GM12878 (cell line): Measurements from ENCODE around the gene TMEM40. TPM values are rescaled to one million over a fixed set of nuclear protein-coding genes. Genes with fewer than 3 reads are reported as not detected.

Experiments
- ATAC-seq: fragments of 200-7000 bp; cut with Tn5 transposase; 3 replicates; pipeline ENCODE4 v1.9.1; 2020; ENCODE audit warnings: mild to moderate bottlenecking, moderate library complexity
- BruUV-seq: library from RNA; stranded (reverse); fragments of 400-500 nt; replicated peaks from 2 replicates; lab custom pipeline; 2021; lab: Mats Ljungman, UMichigan
- CTCF ChIA-PET: fragments of 300-600 bp; sonication (Branson Sonifier 250); formaldehyde crosslinking; extraction: SDS; loops from one replicate; lab custom pipeline; 2021; ENCODE audit warnings: inconsistent platforms; lab: Yijun Ruan, JAX
- POLR2A ChIA-PET: fragments of 350-600 bp; formaldehyde crosslinking; extraction: SDS; loops from one replicate; lab custom pipeline; 2021; ENCODE audit warnings: inconsistent platforms; lab: Charles Lee
- RAD21 ChIA-PET: fragments of 300-600 bp; sonication (Branson Sonifier 250); formaldehyde crosslinking; loops from one replicate; lab custom pipeline; 2023; ENCODE audit warnings: antibody characterized with exemption; ENCODE audit not compliant: unreplicated experiment; lab: Charles Lee
- SMC1A ChIA-PET: fragments of 300-600 bp; sonication (Branson Sonifier 250); formaldehyde crosslinking; loops from one replicate; lab custom pipeline; 2023; ENCODE audit not compliant: unreplicated experiment, uncharacterized antibody; lab: Charles Lee
- DNase-seq: peaks from one replicate; pipeline ENCODE4 v3.0.0-alpha.2; 2011; ENCODE audit warnings: low read depth, low spot score
- FAIRE-seq: peaks from 3 replicates; lab custom pipeline; 2011; peaks lifted over from hg19 to GRCh38; lab: Jason Lieb, UNC
- H2AFZ ChIP-seq: 2 replicates; pipeline ENCODE4 v1.6.0; 2011; ENCODE audit warnings: low read depth, low read length, control low read depth; ENCODE audit not compliant: control insufficient read depth
- H3K27ac ChIP-seq: 2 replicates; pipeline ENCODE4 v1.5.1; 2011; ENCODE audit warnings: control low read depth; ENCODE audit not compliant: control insufficient read depth, insufficient read depth
- H3K27me3 ChIP-seq, 2 experiments: replicated peaks in 1 of 2; 2 replicates each; pipeline versions ENCODE4 v1.6.0 to v1.6.1; 2011; ENCODE audit warnings: low read length in 1 of 2; ENCODE audit not compliant: control insufficient read depth in 2 of 2, insufficient read depth in 2 of 2
- H3K36me3 ChIP-seq, 2 experiments: 2 replicates each; pipeline ENCODE4 v1.5.1; 2011; ENCODE audit warnings: low read length in 1 of 2; ENCODE audit not compliant: control insufficient read depth in 2 of 2, insufficient read depth in 2 of 2
- H3K4me1 ChIP-seq: 2 replicates; pipeline ENCODE4 v1.6.1; 2011; ENCODE audit warnings: mild to moderate bottlenecking, low read length, moderate library complexity, mixed read lengths; ENCODE audit not compliant: control insufficient read depth, insufficient read depth
- H3K4me2 ChIP-seq: 2 replicates; pipeline ENCODE4 v1.6.0; 2011; ENCODE audit warnings: control low read depth; ENCODE audit not compliant: control insufficient read depth, insufficient read depth
- H3K4me3 ChIP-seq: fragments of 200-600 bp; sonication (generic); 2 replicates; pipeline ENCODE4 v1.5.1; 2016
- H3K79me2 ChIP-seq: 2 replicates; pipeline ENCODE4 v1.6.0; 2011; ENCODE audit warnings: low read length; ENCODE audit not compliant: control insufficient read depth, insufficient read depth
- H3K9ac ChIP-seq: 2 replicates; pipeline ENCODE4 v1.8.0; 2011; ENCODE audit warnings: low read length, control low read depth, mixed read lengths; ENCODE audit not compliant: control insufficient read depth, insufficient read depth
- H3K9me3 ChIP-seq: replicated peaks from 3 replicates; pipeline ENCODE4 v1.5.1; 2011; ENCODE audit warnings: mild to moderate bottlenecking, low read length; ENCODE audit not compliant: control insufficient read depth, insufficient read depth
- H4K20me1 ChIP-seq: 2 replicates; pipeline ENCODE4 v1.6.0; 2011; ENCODE audit not compliant: control insufficient read depth, insufficient read depth
- CBX3 ChIP-seq: fragments of 200-600 bp; sonication (generic); IDR thresholded peaks from 2 replicates; pipeline ENCODE4 v1.6.1; 2016; ENCODE audit warnings: low read depth, borderline replicate concordance
- EZH2 ChIP-seq: IDR thresholded peaks from 2 replicates; pipeline ENCODE4 v1.6.1; 2012; ENCODE audit warnings: low read depth, mild to moderate bottlenecking, control low read depth, inconsistent platforms, low read length, borderline replicate concordance; ENCODE audit not compliant: control insufficient read depth
- FOXK2 ChIP-seq: fragments of 450-650 bp; IDR thresholded peaks from 2 replicates; pipeline ENCODE4 v1.6.1; 2017; ENCODE audit warnings: mild to moderate bottlenecking, moderate library complexity
- FOXM1 ChIP-seq: IDR thresholded peaks from 2 replicates; pipeline ENCODE4 v1.6.1; 2012; ENCODE audit warnings: low read depth, mild to moderate bottlenecking, inconsistent platforms, low read length, moderate library complexity
- JUND ChIP-seq: IDR thresholded peaks from 2 replicates; pipeline ENCODE4 v1.6.1; 2012; ENCODE audit warnings: low read depth, mild to moderate bottlenecking, low read length, improper control_type of control experiment, moderate library complexity
- KDM1A ChIP-seq: fragments of 200-600 bp; sonication (generic); IDR thresholded peaks from 2 replicates; pipeline ENCODE4 v1.6.1; 2016; ENCODE audit warnings: borderline replicate concordance
- MTA2 ChIP-seq: fragments of 450-650 bp; IDR thresholded peaks from 2 replicates; pipeline ENCODE4 v1.6.1; 2016; ENCODE audit warnings: low read depth, mild to moderate bottlenecking, moderate library complexity
- MTA3 ChIP-seq: IDR thresholded peaks from 2 replicates; pipeline ENCODE4 v1.6.1; 2012; ENCODE audit warnings: low read length, inconsistent platforms, borderline replicate concordance
- MXI1 ChIP-seq: fragments of 150-350 bp; IDR thresholded peaks from 2 replicates; pipeline ENCODE4 v1.6.1; 2011; ENCODE audit warnings: low read depth, mild to moderate bottlenecking, inconsistent platforms, low read length, improper control_type of control experiment
- NR2C1 ChIP-seq: fragments of 450-650 bp; IDR thresholded peaks from 2 replicates; pipeline ENCODE4 v1.6.1; 2017; ENCODE audit warnings: antibody characterized with exemption, mild to moderate bottlenecking, moderate library complexity
- PAX5 ChIP-seq: IDR thresholded peaks from 2 replicates; pipeline ENCODE4 v1.6.1; 2011; ENCODE audit warnings: low read depth, low read length, borderline replicate concordance
- SMARCA5 ChIP-seq: fragments of 450-650 bp; IDR thresholded peaks from 2 replicates; pipeline ENCODE4 v1.6.1; 2017; ENCODE audit warnings: mild to moderate bottlenecking
- SMC3 ChIP-seq: IDR thresholded peaks from 2 replicates; pipeline ENCODE4 v1.6.1; 2011; ENCODE audit warnings: low read length, improper control_type of control experiment, borderline replicate concordance
- STAT1 ChIP-seq: fragments of 450-650 bp; conservative IDR thresholded peaks from 2 replicates; pipeline ENCODE4 v1.6.1; 2014; ENCODE audit warnings: antibody characterized with exemption, mild to moderate bottlenecking
- ZBTB4 ChIP-seq: fragments of 450-650 bp; formaldehyde crosslinking; IDR thresholded peaks from 2 replicates; pipeline ENCODE4 v1.4.0; 2022; ENCODE audit warnings: mild to moderate bottlenecking, moderate library complexity
- WGBS: methylation state at CpG from one replicate; pipeline ENCODE4 v1.1.6; 2016; ENCODE audit warnings: low lambda C conversion rate; ENCODE audit not compliant: insufficient replicate concordance, insufficient coverage; ENCODE audit errors: missing lambda C conversion rate; 5-methylcytosine and 5-hydroxymethylcytosine counted together
- in situ Hi-C: fragments of 300-500 bp; cut with MboI; formaldehyde crosslinking; loops from 9 replicates; pipeline ENCODE4 v1.14.3; 2018; ENCODE audit warnings: mixed read lengths
- intact Hi-C: fragments of 100-400 bp; cut with micrococcal nuclease; formaldehyde crosslinking; loops from one replicate; pipeline ENCODE4 v1.14.2; 2022; ENCODE audit not compliant: unreplicated experiment
- polyA plus RNA-seq, 11 experiments: library from polyadenylated mRNA; depleted of rRNA in 4 of 11; unstranded in 6 of 11; stranded (reverse) in 5 of 11; fragments of >200 nt; fragmentation: Nextera tagmentation in 4 of 11; fragmentation: Illumina TruSeq in 1 of 11; extraction: Ambion mirVana in 4 of 11; extraction: Trizol in 1 of 11; gene quantifications; 1 replicate in 1 of 11; 2 replicates in 10 of 11; pipeline versions ENCODE4 v1.2.1 to v1.2.3, GENCODE V29; 2011 to 2016; ENCODE audit warnings: inconsistent platforms in 2 of 11, missing spikeins in 2 of 11, low read depth in 1 of 11
- total RNA-seq, 4 experiments: library from RNA; depleted of rRNA in 3 of 4; stranded (reverse); fragments of >200 nt in 3 of 4; fragmentation: Illumina TruSeq in 1 of 4; extraction: Trizol in 1 of 4; gene quantifications; 2 replicates each; pipeline versions ENCODE4 v1.2.1 to v1.2.3, GENCODE V29; 2013 to 2021
- TF ChIP-seq, protein P1 (sequence below): IDR thresholded peaks from 2 replicates; pipeline ENCODE4 v1.6.1; 2011; ENCODE audit warnings: borderline replicate concordance, low read depth, mild to moderate bottlenecking, moderate library complexity, mixed read lengths, low read length; ENCODE audit not compliant: insufficient read depth; ENCODE audit errors: extremely low read length

The TMEM40 gene
- total and polyA plus RNA-seq, 10 of the 15 experiments (the other 5 are each of a cell fraction or from before 2014, with no cell fraction given) = 0.10 to 0.46 (median 0.27) TPM; not detected in 3

- SMC1A ChIA-PET = no interaction called here
- no peak overlapping the region for H3K27ac ChIP-seq
- FAIRE-seq = no peak
- intact Hi-C loops (no loop called here), in situ Hi-C loops (no loop called here)
- ATAC-seq = no peak
- peaks cover 7% of the 10 kb centered on the region; the same call in 2 of the 3 replicates for H3K9me3 ChIP-seq
- RAD21 ChIA-PET = no interaction called here
- DNase-seq = no peak
- H3K9ac ChIP-seq = no peak overlapping the region
- TF ChIP-seq FOXK2 = no peak
- TF ChIP-seq JUND = no peak
- TF ChIP-seq MTA2 = no peak
- TF ChIP-seq KDM1A = no peak
- no peak for TF ChIP-seq STAT1
- no peak for TF ChIP-seq SMARCA5
- TF ChIP-seq EZH2 = no peak
- TF ChIP-seq PAX5 = no peak
- TF ChIP-seq MXI1 = no peak
- no peak for TF ChIP-seq SMC3
- TF ChIP-seq FOXM1 = no peak
- TF ChIP-seq ZBTB4 (CRISPR knock-in tag) = no peak
- no peak for TF ChIP-seq CBX3
- TF ChIP-seq NR2C1 = no peak
- TF ChIP-seq, protein P1, sequence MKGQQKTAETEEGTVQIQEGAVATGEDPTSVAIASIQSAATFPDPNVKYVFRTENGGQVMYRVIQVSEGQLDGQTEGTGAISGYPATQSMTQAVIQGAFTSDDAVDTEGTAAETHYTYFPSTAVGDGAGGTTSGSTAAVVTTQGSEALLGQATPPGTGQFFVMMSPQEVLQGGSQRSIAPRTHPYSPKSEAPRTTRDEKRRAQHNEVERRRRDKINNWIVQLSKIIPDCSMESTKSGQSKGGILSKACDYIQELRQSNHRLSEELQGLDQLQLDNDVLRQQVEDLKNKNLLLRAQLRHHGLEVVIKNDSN = no peak
- no peak for TF ChIP-seq MTA3
- no peak overlapping the region for H3K4me3 ChIP-seq
- H3K79me2 ChIP-seq = no peaks in the 10 kb centered on the region
- no peaks in the 10 kb centered on the region for H3K27me3 ChIP-seq
- 19% methylated on average over 4 of the region's 4 CpGs for WGBS
- no peak overlapping the region for H3K4me2 ChIP-seq
- BruUV-seq = no TSS peak
- no peak overlapping the region for H2AFZ ChIP-seq
- H3K36me3 ChIP-seq = no peaks in the 10 kb centered on the region
- H3K4me1 ChIP-seq = no peaks in the 10 kb centered on the region
- CTCF ChIA-PET = interaction anchor here (0.8 to 1.4 kb wide), 2 partner anchors 8 to 115 kb away, joined by 3 to 4 read pairs; no protein-coding TSS in a partner anchor
- H4K20me1 ChIP-seq = no peaks in the 10 kb centered on the region
- POLR2A ChIA-PET = interaction anchor here (1.2 kb wide), 1 partner anchor 15 kb away, joined by 3 read pairs; the partner anchor contains the start of gene TMEM40
These were observed 15.6 kb upstream of the TMEM40 start for GRCh38 chr3:12774619-12775018.
